Mammary epithelial cell (primary cell): ENCODE measurements around the gene HPSE2.

Experiments
- EZH2 ChIP-seq: IDR thresholded peaks from 2 replicates; pipeline ENCODE4 v1.6.1; 2012; ENCODE audit warnings: low read length, inconsistent platforms, borderline replicate concordance
- TF ChIP-seq, protein P1 (sequence below), 2 donors: IDR thresholded peaks in 1 of 2; conservative IDR thresholded peaks in 1 of 2; 2 replicates each; pipeline ENCODE4 v1.5.1; 2011 to 2012; ENCODE audit warnings: inconsistent platforms in 2 of 2, low read length in 2 of 2, mild to moderate bottlenecking in 2 of 2, control low read depth in 1 of 2, low read depth in 1 of 2; ENCODE audit not compliant: insufficient read depth in 1 of 2; ENCODE audit errors: extremely low read depth in 1 of 2

DNA sequence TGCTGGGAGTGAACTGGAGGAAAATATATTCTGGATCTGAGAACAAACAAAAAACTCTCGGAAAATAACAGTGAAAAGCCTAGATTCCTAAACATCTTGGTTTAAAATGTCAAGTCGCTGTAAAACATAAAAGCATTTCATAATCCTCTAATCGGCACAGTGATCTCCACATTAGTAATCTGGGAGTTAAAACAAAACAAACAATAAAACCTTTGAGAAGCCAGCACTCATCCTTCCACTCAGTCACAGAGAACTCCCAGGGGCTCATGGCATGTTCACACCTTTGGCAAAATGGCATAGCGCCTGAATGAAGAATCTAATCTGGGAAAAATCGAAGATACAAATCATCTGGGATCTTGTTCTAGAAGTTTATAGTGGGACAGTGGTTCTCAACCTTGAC, 764.8 kb downstream of the HPSE2 start:
- TF ChIP-seq EZH2 = no peak
- TF ChIP-seq, protein P1, sequence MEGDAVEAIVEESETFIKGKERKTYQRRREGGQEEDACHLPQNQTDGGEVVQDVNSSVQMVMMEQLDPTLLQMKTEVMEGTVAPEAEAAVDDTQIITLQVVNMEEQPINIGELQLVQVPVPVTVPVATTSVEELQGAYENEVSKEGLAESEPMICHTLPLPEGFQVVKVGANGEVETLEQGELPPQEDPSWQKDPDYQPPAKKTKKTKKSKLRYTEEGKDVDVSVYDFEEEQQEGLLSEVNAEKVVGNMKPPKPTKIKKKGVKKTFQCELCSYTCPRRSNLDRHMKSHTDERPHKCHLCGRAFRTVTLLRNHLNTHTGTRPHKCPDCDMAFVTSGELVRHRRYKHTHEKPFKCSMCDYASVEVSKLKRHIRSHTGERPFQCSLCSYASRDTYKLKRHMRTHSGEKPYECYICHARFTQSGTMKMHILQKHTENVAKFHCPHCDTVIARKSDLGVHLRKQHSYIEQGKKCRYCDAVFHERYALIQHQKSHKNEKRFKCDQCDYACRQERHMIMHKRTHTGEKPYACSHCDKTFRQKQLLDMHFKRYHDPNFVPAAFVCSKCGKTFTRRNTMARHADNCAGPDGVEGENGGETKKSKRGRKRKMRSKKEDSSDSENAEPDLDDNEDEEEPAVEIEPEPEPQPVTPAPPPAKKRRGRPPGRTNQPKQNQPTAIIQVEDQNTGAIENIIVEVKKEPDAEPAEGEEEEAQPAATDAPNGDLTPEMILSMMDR (conservative IDR thresholded peaks at IDR 0.05 in 1 of 2, IDR thresholded peaks at IDR 0.05 in 1 of 2; ENCODE audit: extremely low read depth in 1 of 2, insufficient read depth in 1 of 2, low read depth in 1 of 2, low read length in 2 of 2) = no peak
